HepG2 (cell line): Measurements from ENCODE around the gene RPTOR. TPM values are rescaled to one million over a fixed set of nuclear protein-coding genes. Genes with fewer than 3 reads are reported as not detected.

Experiments used
- ATAC-seq: fragments of 200-7000 bp; cut with Tn5 transposase; 3 replicates; pipeline ENCODE4 v1.9.1; 2020; ENCODE audit warnings: mild to moderate bottlenecking, moderate library complexity
- BruUV-seq: library from RNA; stranded (reverse); fragments of 400-500 nt; replicated peaks from 2 replicates; lab custom pipeline; 2021; lab: Mats Ljungman, UMichigan
- CTCF ChIA-PET: fragments of 300-600 bp; formaldehyde crosslinking; extraction: SDS; loops from one replicate; lab custom pipeline; 2021; ENCODE audit warnings: low total read pairs, inconsistent platforms, low intra/inter-chr PET ratio; lab: Yijun Ruan, JAX
- POLR2A ChIA-PET: fragments of 350-600 bp; sonication (Branson Sonifier 250); formaldehyde crosslinking; loops from one replicate; lab custom pipeline; 2020; ENCODE audit warnings: antibody characterized with exemption, inconsistent platforms; lab: Yijun Ruan, JAX
- DNase-seq: peaks from one replicate; pipeline ENCODE4 v3.0.0-alpha.2; 2015; ENCODE audit warnings: low spot score
- FAIRE-seq: peaks from 3 replicates; lab custom pipeline; 2011; peaks lifted over from hg19 to GRCh38; lab: Jason Lieb, UNC
- H2AFZ ChIP-seq: one replicate; pipeline ENCODE4 v1.6.1; 2011; ENCODE audit warnings: low read length, inconsistent platforms
- H3K27ac ChIP-seq: fragments of 300-600 bp; 3 replicates; pipeline ENCODE4 v1.8.0; 2011; ENCODE audit warnings: mixed run types, mild to moderate bottlenecking, mixed read lengths, low read length, inconsistent platforms; ENCODE audit not compliant: insufficient read depth; ENCODE audit errors: extremely low read length
- H3K27me3 ChIP-seq, 2 experiments: fragments of 200-600 bp in 1 of 2; 2 replicates in 1 of 2; 3 replicates in 1 of 2; pipeline versions ENCODE4 v1.6.0 to v1.8.0; 2011; ENCODE audit warnings: low read length in 2 of 2, mild to moderate bottlenecking in 2 of 2, moderate library complexity in 2 of 2, inconsistent platforms in 1 of 2; ENCODE audit not compliant: insufficient read depth in 2 of 2, control insufficient read depth in 1 of 2
- H3K36me3 ChIP-seq, 2 experiments: fragments of 200-600 bp in 1 of 2; replicated peaks in 1 of 2; 2 replicates in 1 of 2; 3 replicates in 1 of 2; pipeline versions ENCODE4 v1.5.1 to v1.8.0; 2011; ENCODE audit warnings: low read length in 2 of 2, inconsistent platforms in 1 of 2; ENCODE audit not compliant: insufficient read depth in 2 of 2, control insufficient read depth in 1 of 2
- H3K4me1 ChIP-seq: 2 replicates; pipeline ENCODE4 v1.5.1; 2012; ENCODE audit warnings: low read length, inconsistent platforms; ENCODE audit not compliant: insufficient read depth
- H3K4me2 ChIP-seq: 2 replicates; pipeline ENCODE4 v1.6.0; 2011; ENCODE audit warnings: low read depth, low read length, inconsistent platforms
- H3K4me3 ChIP-seq, 3 experiments: fragments of 200-600 bp in 1 of 3; sonication (generic), shearing (Covaris generic) in 1 of 3; replicated peaks in 1 of 3; 2 replicates each; pipeline ENCODE4 v1.5.1; 2011 to 2016; ENCODE audit warnings: low read length in 3 of 3, inconsistent platforms in 2 of 3, low read depth in 2 of 3, mild to moderate bottlenecking in 2 of 3, control low read depth in 1 of 3, mixed read lengths in 1 of 3; ENCODE audit not compliant: insufficient read depth in 1 of 3
- H3K79me2 ChIP-seq: one replicate; pipeline ENCODE4 v1.6.1; 2011; ENCODE audit warnings: low read length, inconsistent platforms; ENCODE audit not compliant: insufficient read depth
- H3K9ac ChIP-seq: 2 replicates; pipeline ENCODE4 v1.6.0; 2011; ENCODE audit warnings: mild to moderate bottlenecking, low read depth, low read length, inconsistent platforms; ENCODE audit not compliant: insufficient read depth
- H3K9me3 ChIP-seq: 2 replicates; pipeline ENCODE4 v1.5.1; 2012; ENCODE audit warnings: mild to moderate bottlenecking, low read length
- H4K20me1 ChIP-seq: 2 replicates; pipeline ENCODE4 v1.6.0; 2011; ENCODE audit warnings: inconsistent platforms, mild to moderate bottlenecking, low read length, moderate library complexity; ENCODE audit not compliant: insufficient read depth
- ARID4A ChIP-seq: sonication (generic); formaldehyde crosslinking; IDR thresholded peaks from 2 replicates; pipeline ENCODE4 v1.5.0; 2020; ENCODE audit warnings: mild to moderate bottlenecking, missing genetic modification reagents, borderline replicate concordance
- KDM3A ChIP-seq: IDR thresholded peaks from 2 replicates; pipeline ENCODE4 v1.6.1; 2018; ENCODE audit warnings: low read depth, missing compliant biosample characterization
- MBNL3 ChIP-seq: fragments of 250-450 bp; sonication (Bioruptor Pico); conservative IDR thresholded peaks from 2 replicates; pipeline ENCODE4 v1.8.0; 2022; ENCODE audit warnings: mild to moderate bottlenecking, inconsistent platforms
- NR2F1 ChIP-seq, 2 experiments: fragments of 450-650 bp in 1 of 2; formaldehyde crosslinking in 1 of 2; IDR thresholded peaks; 2 replicates each; pipeline versions ENCODE4 v1.5.0 to v1.6.1; 2016 to 2020; ENCODE audit warnings: mild to moderate bottlenecking in 1 of 2, missing compliant biosample characterization in 1 of 2, missing genetic modification reagents in 1 of 2, moderate library complexity in 1 of 2
- PHB2 ChIP-seq: fragments of 450-650 bp; IDR thresholded peaks from 2 replicates; pipeline ENCODE4 v1.6.1; 2018; ENCODE audit not compliant: partially characterized antibody
- PITX1 ChIP-seq: sonication (generic); formaldehyde crosslinking; IDR thresholded peaks from 2 replicates; pipeline ENCODE4 v1.5.1; 2020; ENCODE audit warnings: mild to moderate bottlenecking, missing genetic modification reagents
- SCMH1 ChIP-seq: sonication (generic); formaldehyde crosslinking; IDR thresholded peaks from 2 replicates; pipeline ENCODE4 v1.9.0; 2021; ENCODE audit warnings: missing genetic modification reagents, mild to moderate bottlenecking, borderline replicate concordance
- SSRP1 ChIP-seq: IDR thresholded peaks from 2 replicates; pipeline ENCODE4 v1.6.1; 2016; ENCODE audit warnings: control low read depth
- ZEB1 ChIP-seq: IDR thresholded peaks from 2 replicates; pipeline ENCODE4 v1.6.1; 2012; ENCODE audit warnings: mild to moderate bottlenecking, low read depth, inconsistent platforms; ENCODE audit not compliant: insufficient replicate concordance
- ZKSCAN1 ChIP-seq: fragments of 150-350 bp; IDR thresholded peaks from 2 replicates; pipeline ENCODE4 v1.6.1; 2014; ENCODE audit warnings: low read length
- ZNF10 ChIP-seq: sonication (generic); formaldehyde crosslinking; IDR thresholded peaks from 2 replicates; pipeline ENCODE4 v1.4.0; 2020; ENCODE audit warnings: mild to moderate bottlenecking, low read depth, missing genetic modification reagents, borderline replicate concordance
- ZNF383 ChIP-seq: sonication (generic); formaldehyde crosslinking; IDR thresholded peaks from 2 replicates; pipeline ENCODE4 v1.4.0; 2020; ENCODE audit warnings: missing genetic modification reagents, mild to moderate bottlenecking, borderline replicate concordance
- ZNF562 ChIP-seq: sonication (generic); formaldehyde crosslinking; IDR thresholded peaks from 2 replicates; pipeline ENCODE4 v1.8.0; 2022; ENCODE audit warnings: missing genetic modification reagents, borderline replicate concordance
- ZNF75D ChIP-seq: sonication (generic); formaldehyde crosslinking; IDR thresholded peaks from 2 replicates; pipeline ENCODE4 v1.8.1; 2023; ENCODE audit warnings: missing genetic modification reagents, mild to moderate bottlenecking, borderline replicate concordance
- WGBS: methylation state at CpG from one replicate; pipeline ENCODE4 v1.1.6; 2017; ENCODE audit warnings: low lambda C conversion rate; 5-methylcytosine and 5-hydroxymethylcytosine counted together
- in situ Hi-C: cut with HindIII; loops from 2 replicates; pipeline ENCODE4 v1.10.0; 2017; ENCODE audit warnings: low pct_unique_long_range_greater_than_20kb; ENCODE audit not compliant: extremely low pct_ligation_motif_present
- intact Hi-C: fragments of 100-400 bp; cut with micrococcal nuclease; formaldehyde crosslinking; loops from one replicate; pipeline ENCODE4 v1.10.0; 2022; ENCODE audit not compliant: unreplicated experiment
- polyA plus RNA-seq, 8 experiments: library from polyadenylated mRNA; depleted of rRNA in 3 of 8; stranded (reverse) in 7 of 8; unstranded in 1 of 8; fragments of >200 nt; fragmentation: Illumina TruSeq in 4 of 8; extraction: Trizol in 4 of 8; gene quantifications; 2 replicates each; pipeline versions ENCODE4 v1.2.1 to v1.2.3, GENCODE V29; 2011 to 2016; ENCODE audit warnings: low read depth in 4 of 8, missing spikeins in 1 of 8, mixed read lengths in 1 of 8; ENCODE audit not compliant: insufficient read depth in 1 of 8
- total RNA-seq, 5 experiments: library from RNA; depleted of rRNA; stranded (reverse); fragments of >200 nt; fragmentation: Illumina TruSeq; extraction: Trizol; gene quantifications; 2 replicates each; pipeline ENCODE4 v1.2.3, GENCODE V29; 2016; ENCODE audit warnings: low read depth in 1 of 5
- TF ChIP-seq, protein P1 (sequence below): IDR thresholded peaks from 2 replicates; pipeline ENCODE4 v1.6.1; 2016; ENCODE audit warnings: low read depth, borderline replicate concordance
- TF ChIP-seq, protein P2 (sequence below): IDR thresholded peaks from 2 replicates; pipeline ENCODE4 v1.6.1; 2016; ENCODE audit warnings: missing genetic modification reagents, missing compliant biosample characterization
- TF ChIP-seq, protein P3 (sequence below): sonication (generic); formaldehyde crosslinking; IDR thresholded peaks from 2 replicates; pipeline ENCODE4 v1.4.0; 2020; ENCODE audit warnings: missing genetic modification reagents

Gene RPTOR
- total and polyA plus RNA-seq, 2 of the 13 experiments (the other 11 are each of a cell fraction or from before 2014, with no cell fraction given) = 6.6 to 25.3 TPM

- TF ChIP-seq ZNF10 (CRISPR knock-in tag) = no peak
- TF ChIP-seq MBNL3 (CRISPR knock-in tag) = no peak
- TF ChIP-seq, protein P1, sequence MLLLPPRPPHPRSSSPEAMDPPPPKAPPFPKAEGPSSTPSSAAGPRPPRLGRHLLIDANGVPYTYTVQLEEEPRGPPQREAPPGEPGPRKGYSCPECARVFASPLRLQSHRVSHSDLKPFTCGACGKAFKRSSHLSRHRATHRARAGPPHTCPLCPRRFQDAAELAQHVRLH = no peak
Observed at GRCh38 chr17:80712606-80713005, 168.0 kb downstream of the RPTOR start (continued).

- Histone ChIP-seq H4K20me1 (peaks cover 14% of the 10 kb centered on the region; the same call in 1 of the 2 replicates), H3K27ac (no peak overlapping the region), H3K9me3 (no peaks in the 10 kb centered on the region), H3K27me3 (no peaks in the 10 kb centered on the region), H3K4me2 (no peak overlapping the region), H2AFZ (no peak overlapping the region), H3K9ac (no peak overlapping the region), H3K36me3 (peaks cover 0 to under 1% of the 10 kb centered on the region in 2 experiments; a peak in 2 of 5 replicates), H3K4me1 (peaks cover 10% of the 10 kb centered on the region), H3K4me3 (no peak overlapping the region), H3K79me2 (peaks cover 24% of the 10 kb centered on the region)
- DNase-seq (no peak), FAIRE-seq (no peak), ATAC-seq (no peak)
- no TSS peak for BruUV-seq
- intact Hi-C loops = no loop called here
- in situ Hi-C loops = no loop called here
- ChIA-PET POLR2A (no interaction called here), CTCF (no interaction called here)
- WGBS = 98% methylated on average over 10 of the region's 10 CpGs
- TF ChIP-seq SCMH1 (CRISPR knock-in tag) = no peak
- no peak for TF ChIP-seq PITX1 (CRISPR knock-in tag)
- TF ChIP-seq KDM3A (CRISPR knock-in tag) = no peak
- no peak for TF ChIP-seq ZKSCAN1
- TF ChIP-seq, protein P2, sequence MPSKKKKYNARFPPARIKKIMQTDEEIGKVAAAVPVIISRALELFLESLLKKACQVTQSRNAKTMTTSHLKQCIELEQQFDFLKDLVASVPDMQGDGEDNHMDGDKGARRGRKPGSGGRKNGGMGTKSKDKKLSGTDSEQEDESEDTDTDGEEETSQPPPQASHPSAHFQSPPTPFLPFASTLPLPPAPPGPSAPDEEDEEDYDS = no peak
- no peak for TF ChIP-seq NR2F1 (CRISPR knock-in tag; IDR thresholded peaks at IDR 0.05)
- no peak for TF ChIP-seq ZNF562 (CRISPR knock-in tag)
- TF ChIP-seq ZEB1 = no peak
- TF ChIP-seq ZNF383 = no peak
- no peak for TF ChIP-seq PHB2
- no peak for TF ChIP-seq SSRP1
- TF ChIP-seq, protein P3, sequence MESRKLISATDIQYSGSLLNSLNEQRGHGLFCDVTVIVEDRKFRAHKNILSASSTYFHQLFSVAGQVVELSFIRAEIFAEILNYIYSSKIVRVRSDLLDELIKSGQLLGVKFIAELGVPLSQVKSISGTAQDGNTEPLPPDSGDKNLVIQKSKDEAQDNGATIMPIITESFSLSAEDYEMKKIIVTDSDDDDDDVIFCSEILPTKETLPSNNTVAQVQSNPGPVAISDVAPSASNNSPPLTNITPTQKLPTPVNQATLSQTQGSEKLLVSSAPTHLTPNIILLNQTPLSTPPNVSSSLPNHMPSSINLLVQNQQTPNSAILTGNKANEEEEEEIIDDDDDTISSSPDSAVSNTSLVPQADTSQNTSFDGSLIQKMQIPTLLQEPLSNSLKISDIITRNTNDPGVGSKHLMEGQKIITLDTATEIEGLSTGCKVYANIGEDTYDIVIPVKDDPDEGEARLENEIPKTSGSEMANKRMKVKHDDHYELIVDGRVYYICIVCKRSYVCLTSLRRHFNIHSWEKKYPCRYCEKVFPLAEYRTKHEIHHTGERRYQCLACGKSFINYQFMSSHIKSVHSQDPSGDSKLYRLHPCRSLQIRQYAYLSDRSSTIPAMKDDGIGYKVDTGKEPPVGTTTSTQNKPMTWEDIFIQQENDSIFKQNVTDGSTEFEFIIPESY (CRISPR knock-in tag) = no peak
- no peak for TF ChIP-seq ARID4A (CRISPR knock-in tag)
- TF ChIP-seq ZNF75D (CRISPR knock-in tag) = no peak
Observed at GRCh38 chr17:80716986-80717719, 172.5 kb downstream of the RPTOR start.
